UCSD-AML1 (cell line): ENCODE measurements around the gene TTLL10.

Experiments
- DNase-seq: peaks from one replicate; lab custom pipeline; 2025; ENCODE audit not compliant: unreplicated experiment; lab: John Stamatoyannopoulos, UW

Gene TTLL10

GRCh38 chr1:1232208-1232795 is 58.6 kb downstream of the TTLL10 start, which contains the start of gene B3GALT6:
B3GALT6 (plus strand) TSS chr1:1232237; CDS start chr1:1232279, 42 bp downstream.
- no peak for DNase-seq

GRCh38 chr1:1232796-1233566 is 59.3 kb downstream of the TTLL10 start:
- DNase-seq = no peak

GRCh38 chr1:1233567-1233892 is 59.9 kb downstream of the TTLL10 start:
- DNase-seq = no peak

- no peak for DNase-seq
Observed at GRCh38 chr1:1234180-1234808, 60.6 kb downstream of the TTLL10 start.

- DNase-seq = no peak
Observed at GRCh38 chr1:1235016-1235744, 61.5 kb downstream of the TTLL10 start.

GRCh38 chr1:1236176-1236763 is 62.6 kb downstream of the TTLL10 start:
- no peak for DNase-seq

- DNase-seq = no peak
Observed at GRCh38 chr1:1236945-1237873, 63.5 kb downstream of the TTLL10 start.

- no peak for DNase-seq
Observed at GRCh38 chr1:1237874-1238701, 64.4 kb downstream of the TTLL10 start.

- no peak for DNase-seq
Observed at GRCh38 chr1:1238702-1239178, 65.1 kb downstream of the TTLL10 start.

GRCh38 chr1:1239227-1239613 is 65.5 kb downstream of the TTLL10 start:
- no peak for DNase-seq

- DNase-seq = no peak
Observed at GRCh38 chr1:1239614-1240347, 66.1 kb downstream of the TTLL10 start.

GRCh38 chr1:1240348-1240732 is 66.7 kb downstream of the TTLL10 start:
- no peak for DNase-seq

GRCh38 chr1:1240822-1241587 is 67.3 kb downstream of the TTLL10 start:
- no peak for DNase-seq

- no peak for DNase-seq
Observed at GRCh38 chr1:1241588-1242219, 68.0 kb downstream of the TTLL10 start.

GRCh38 chr1:1242461-1243265 is 69.0 kb downstream of the TTLL10 start:
- no peak for DNase-seq

- no peak for DNase-seq
Observed at GRCh38 chr1:1243266-1243660, 69.6 kb downstream of the TTLL10 start.

GRCh38 chr1:1243807-1244191 is 70.1 kb downstream of the TTLL10 start:
- no peak for DNase-seq
